NCI-H2196 (cell line): Measurements from ENCODE around the gene LAMA4.
A peak's percentile ranks its signal among the peaks of the same experiment; 100 is the strongest.

Experiments
- DNase-seq: peaks from one replicate; lab custom pipeline; 2025; ENCODE audit not compliant: unreplicated experiment; lab: John Stamatoyannopoulos, UW

LAMA4 gene

GRCh38 chr6:112253841-112254816, at the start of gene LAMA4:
TSS of gene LAMA4 (minus strand) at chr6:112254567. CDS start at chr6:112254150, 417 bp downstream.
- DNase-seq = peak; percentile 29

- no peak for DNase-seq
These were observed 47.9 kb upstream of the LAMA4 start for GRCh38 chr6:112302142-112302705.

DNA sequence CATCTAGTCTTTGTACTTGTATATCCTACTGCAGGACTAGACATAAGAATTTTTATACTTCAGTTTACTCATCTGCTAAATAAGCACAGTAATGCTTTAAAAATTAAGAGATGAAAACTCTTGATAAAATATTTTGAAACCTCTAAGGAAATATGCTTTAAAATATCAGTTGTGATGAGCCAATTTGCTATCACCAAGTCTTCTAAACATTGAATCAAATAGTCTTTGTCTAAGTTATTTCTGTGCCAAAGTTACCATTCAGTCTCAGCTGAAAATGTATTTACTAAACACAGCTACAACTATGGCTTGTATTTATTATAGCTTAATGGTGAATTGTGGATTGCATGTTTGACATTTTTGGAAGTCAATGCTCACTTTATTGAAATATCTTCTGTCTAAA, 46.5 kb upstream of the LAMA4 start:
- no peak for DNase-seq

GRCh38 chr6:112298816-112299281, 44.5 kb upstream of the LAMA4 start:
- no peak for DNase-seq

DNA sequence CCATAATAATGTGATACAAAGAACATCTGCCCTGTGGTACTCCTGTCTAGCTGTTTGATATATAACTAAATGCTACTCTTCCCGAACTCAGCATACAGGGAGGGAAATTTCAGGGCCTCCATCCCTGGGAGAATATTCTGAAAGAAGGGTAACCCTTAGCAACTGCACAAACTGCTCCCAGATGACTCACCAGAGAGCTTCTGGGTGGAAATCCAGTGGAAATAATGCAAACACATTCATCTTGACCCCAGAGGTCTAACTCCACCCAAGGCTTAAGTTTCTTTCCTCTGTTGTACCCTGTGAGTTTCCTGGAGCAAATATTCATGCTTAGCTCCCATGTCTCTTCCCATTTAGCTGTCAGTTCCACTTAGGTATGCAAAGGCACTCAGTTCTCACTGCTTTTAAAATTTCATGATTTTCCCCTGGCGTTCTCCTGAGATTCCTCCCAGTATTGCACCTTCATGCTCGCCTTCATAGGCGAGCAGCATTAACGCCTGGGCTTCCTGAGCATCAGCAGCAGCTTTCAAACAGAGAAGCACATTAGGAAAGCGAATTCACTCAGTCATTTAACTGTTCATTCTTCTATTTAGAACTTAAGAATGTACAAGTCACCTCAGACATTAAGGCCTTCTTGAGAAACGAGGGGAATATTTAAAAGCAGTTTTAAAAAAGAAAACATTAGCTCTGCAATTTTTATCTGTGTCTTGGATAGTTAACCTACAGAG, 43.8 kb upstream of the LAMA4 start:
- no peak for DNase-seq

- DNase-seq = no peak
These were observed 42.3 kb upstream of the LAMA4 start for GRCh38 chr6:112296694-112297093.

- DNase-seq = no peak
These were observed 41.8 kb upstream of the LAMA4 start for GRCh38 chr6:112296122-112296521.

DNA sequence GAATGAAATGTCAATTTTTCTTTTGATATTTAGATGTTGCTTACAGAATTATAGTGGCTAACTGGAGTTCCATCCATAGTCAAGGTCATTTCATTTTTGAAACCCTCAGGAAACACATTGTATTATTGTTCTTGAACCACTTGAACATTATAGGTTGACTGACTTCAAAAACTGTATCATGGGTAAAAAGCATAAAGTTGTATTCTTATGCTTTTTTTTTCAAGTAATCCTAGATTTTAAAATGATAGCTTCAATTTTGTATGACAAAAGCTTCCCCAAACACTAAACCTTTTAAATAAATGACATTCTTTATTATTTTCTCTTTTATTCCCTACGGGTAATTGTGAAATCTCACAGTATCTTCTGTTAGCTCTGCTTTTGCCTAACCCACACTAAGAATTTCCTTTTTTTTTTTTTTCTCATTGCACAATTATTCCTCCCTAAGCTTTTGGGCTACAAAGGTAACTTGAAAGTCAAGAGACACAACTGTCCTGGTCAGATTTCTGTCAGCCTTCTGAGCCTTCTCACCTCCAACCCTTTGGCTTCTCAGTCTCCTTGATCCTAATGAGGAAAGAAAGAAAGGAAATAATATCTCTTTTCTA, 36.9 kb upstream of the LAMA4 start:
- DNase-seq = no peak

DNA sequence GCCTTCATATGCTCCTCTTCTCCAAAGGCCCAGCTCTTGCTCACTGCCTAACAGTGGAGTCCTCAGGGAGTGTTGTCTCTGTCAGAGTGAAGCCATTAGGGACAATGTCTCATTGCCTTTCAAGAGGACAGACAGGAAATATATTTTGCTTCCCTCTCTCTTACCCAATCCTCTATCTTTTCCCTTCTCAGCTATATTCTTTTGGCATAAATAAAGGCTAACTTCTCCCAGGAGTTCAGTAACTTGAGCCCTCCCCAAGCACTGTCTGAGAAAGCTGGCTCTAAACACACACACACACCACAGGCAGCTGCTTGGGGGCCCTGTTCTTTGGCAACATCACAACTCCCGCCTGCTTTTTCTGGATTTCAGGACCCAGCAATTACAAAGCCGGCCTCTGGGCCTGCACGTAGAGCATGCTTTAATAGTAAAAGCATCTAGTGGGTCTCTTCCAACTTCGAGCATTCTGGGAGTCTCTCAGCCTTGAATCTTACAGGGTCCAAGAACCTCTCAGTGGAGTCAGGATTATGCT, 34.7 kb upstream of the LAMA4 start:
- no peak for DNase-seq

DNA sequence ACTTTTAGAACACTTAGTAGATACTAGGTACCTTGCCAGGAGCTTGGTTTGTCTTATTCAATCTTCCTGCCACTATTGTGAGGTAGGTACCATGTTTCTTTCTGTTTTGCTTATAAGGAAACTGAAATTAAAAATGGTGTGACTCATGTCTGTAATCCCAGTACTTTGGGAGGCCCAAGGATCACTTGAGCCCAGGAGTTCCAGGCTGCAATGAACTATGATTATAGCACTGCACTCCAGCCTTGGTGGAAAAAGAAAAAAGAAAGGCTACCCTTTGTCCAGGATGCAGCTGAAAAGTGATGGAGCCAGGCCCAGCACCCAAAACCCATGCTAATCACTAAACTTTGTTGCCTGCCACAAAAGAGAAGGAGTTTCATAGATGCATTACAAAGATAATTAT, 34.1 kb upstream of the LAMA4 start:
- DNase-seq = no peak

DNA sequence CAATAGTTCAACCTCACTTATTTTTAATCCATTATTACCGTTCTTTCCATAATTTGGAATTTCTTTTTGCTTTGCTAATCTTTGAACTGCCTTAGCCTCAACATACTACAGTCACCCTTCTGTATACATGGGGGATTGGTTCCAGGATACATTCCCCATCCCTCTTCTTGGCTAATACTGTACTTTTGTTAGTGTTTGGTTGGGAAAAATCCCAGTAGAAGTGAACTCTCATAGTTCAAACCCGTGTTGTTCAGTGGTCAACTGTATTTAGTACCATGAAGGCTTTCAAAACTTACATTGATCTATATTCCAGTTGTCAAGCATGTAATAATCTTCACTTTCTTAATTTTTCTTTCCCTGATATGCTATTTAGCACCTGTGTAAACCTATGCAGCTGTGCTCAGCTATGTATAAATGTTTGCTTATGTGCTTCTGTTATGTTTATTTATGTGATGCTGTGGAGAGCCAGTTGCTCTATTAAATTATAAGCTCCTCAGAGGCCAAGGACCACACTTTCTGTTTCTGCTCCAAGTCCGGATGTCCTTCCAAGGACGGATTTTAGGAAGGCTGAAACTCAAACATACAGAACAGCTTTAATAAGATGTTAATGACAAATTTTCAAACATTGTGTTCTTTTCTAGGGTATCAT, 33.3 kb upstream of the LAMA4 start:
- no peak for DNase-seq

- DNase-seq = no peak
These were observed 32.3 kb upstream of the LAMA4 start for GRCh38 chr6:112286500-112287144.

GRCh38 chr6:112286010-112286409, 31.6 kb upstream of the LAMA4 start:
- no peak for DNase-seq

- no peak for DNase-seq
These were observed 30.2 kb upstream of the LAMA4 start for GRCh38 chr6:112284603-112285002.

GRCh38 chr6:112283621-112284020, 29.3 kb upstream of the LAMA4 start:
- DNase-seq = no peak

GRCh38 chr6:112281821-112282615, 27.7 kb upstream of the LAMA4 start:
- DNase-seq = peak; percentile 6

- no peak for DNase-seq
These were observed 24.9 kb upstream of the LAMA4 start for GRCh38 chr6:112279031-112279935.

- no peak for DNase-seq
These were observed 21.0 kb upstream of the LAMA4 start for GRCh38 chr6:112275365-112275764.
